Tibial nerve (tissue), 4 donors: ENCODE data around the gene CASP7. TPM values are rescaled to one million over a fixed set of nuclear protein-coding genes. Genes with fewer than 3 reads are reported as not detected.

Experiments
- DNase-seq, 2 donors: peaks; one replicate each; pipeline ENCODE4 v3.0.0-alpha.2; 2019; ENCODE audit warnings: low spot score in 2 of 2
- H3K27ac ChIP-seq, 4 donors: fragments of 200-600 bp; sonication (generic) in 3 of 4; one replicate each; pipeline ENCODE4 v1.5.1; 2017 to 2019; ENCODE audit warnings: mild to moderate bottlenecking in 1 of 4
- H3K27me3 ChIP-seq, 2 donors: fragments of 200-600 bp; sonication (generic) in 1 of 2; one replicate each; pipeline versions ENCODE4 v1.5.1 to v1.6.0; 2017 to 2019
- H3K36me3 ChIP-seq, 3 donors: fragments of 200-600 bp; sonication (generic); one replicate each; pipeline ENCODE4 v1.5.1; 2018 to 2019
- H3K4me1 ChIP-seq, 4 donors: fragments of 200-600 bp; sonication (generic) in 3 of 4; one replicate each; pipeline ENCODE4 v1.5.1; 2017 to 2019
- H3K4me3 ChIP-seq, 4 donors: fragments of 200-600 bp; sonication (generic) in 3 of 4; one replicate each; pipeline ENCODE4 v1.5.1; 2017 to 2019; ENCODE audit warnings: mild to moderate bottlenecking in 1 of 4, moderate library complexity in 1 of 4
- H3K9me3 ChIP-seq, 4 donors: fragments of 200-600 bp; sonication (generic) in 3 of 4; one replicate each; pipeline ENCODE4 v1.5.1; 2017 to 2019
- EP300 ChIP-seq, 2 donors: sonication (generic); formaldehyde crosslinking; IDR thresholded peaks; one replicate each; pipeline ENCODE4 v1.6.1; 2017; ENCODE audit warnings: antibody characterized with exemption in 2 of 2, mild to moderate bottlenecking in 1 of 2
- POLR2A ChIP-seq, 2 donors: fragments of 450-650 bp; IDR thresholded peaks; one replicate each; pipeline ENCODE4 v1.6.1; 2017; ENCODE audit warnings: antibody characterized with exemption in 2 of 2, mild to moderate bottlenecking in 2 of 2, moderate library complexity in 2 of 2
- WGBS, 2 donors: methylation state at CpG; one replicate each; pipeline ENCODE4 v1.1.5; 2018; 5-methylcytosine and 5-hydroxymethylcytosine counted together
- total RNA-seq, 4 donors: library from RNA; depleted of rRNA; stranded (reverse); fragments of >200 nt; gene quantifications; one replicate each; pipeline ENCODE4 v1.1.0, GENCODE V29; 2016
- TF ChIP-seq, protein P1 (sequence below), 5 experiments: fragments of 200-600 bp in 3 of 5; fragments of 450-650 bp in 2 of 5; sonication (generic) in 3 of 5; IDR thresholded peaks; one replicate each; pipeline ENCODE4 v1.5.1; 2016 to 2019; ENCODE audit warnings: antibody characterized with exemption in 5 of 5, mild to moderate bottlenecking in 3 of 5, moderate library complexity in 2 of 5

The CASP7 gene
- total RNA-seq, 4 donors from 2014 or later: 12.9 to 18.4 (median 16.8) TPM

DNA sequence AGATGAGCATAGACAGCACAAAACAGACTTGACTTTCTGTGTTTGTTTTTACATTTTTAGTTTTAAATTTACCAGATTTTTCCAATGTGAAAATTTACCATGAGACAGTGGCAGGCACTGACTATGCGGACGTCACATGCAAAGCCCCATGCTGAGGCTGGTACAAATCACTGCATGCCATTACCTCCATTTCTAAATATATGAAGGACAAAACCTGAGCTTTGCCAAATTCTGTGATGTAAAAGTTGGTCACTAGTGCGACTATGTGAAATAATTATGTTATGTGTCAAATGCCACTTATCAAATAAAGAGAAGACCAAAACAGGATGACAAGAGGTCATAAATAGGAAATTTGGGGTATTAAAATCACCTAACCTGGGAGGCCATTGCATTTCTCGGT lies 38.0 kb upstream of the CASP7 start:
- WGBS, 2 donors: 69 to 97% methylated on average over 4 of the region's 4 CpGs
- peaks cover 0 to 6% of the 10 kb centered on the region in 2 donors for H3K27me3 ChIP-seq
- H3K4me1 ChIP-seq: peaks cover 0 to 10% (median 2%) of the 10 kb centered on the region in 4 donors
- TF ChIP-seq EP300 (IDR thresholded peaks at IDR 0.05) (no peak), POLR2A (IDR thresholded peaks at IDR 0.05) (no peak)
- TF ChIP-seq, protein P1, sequence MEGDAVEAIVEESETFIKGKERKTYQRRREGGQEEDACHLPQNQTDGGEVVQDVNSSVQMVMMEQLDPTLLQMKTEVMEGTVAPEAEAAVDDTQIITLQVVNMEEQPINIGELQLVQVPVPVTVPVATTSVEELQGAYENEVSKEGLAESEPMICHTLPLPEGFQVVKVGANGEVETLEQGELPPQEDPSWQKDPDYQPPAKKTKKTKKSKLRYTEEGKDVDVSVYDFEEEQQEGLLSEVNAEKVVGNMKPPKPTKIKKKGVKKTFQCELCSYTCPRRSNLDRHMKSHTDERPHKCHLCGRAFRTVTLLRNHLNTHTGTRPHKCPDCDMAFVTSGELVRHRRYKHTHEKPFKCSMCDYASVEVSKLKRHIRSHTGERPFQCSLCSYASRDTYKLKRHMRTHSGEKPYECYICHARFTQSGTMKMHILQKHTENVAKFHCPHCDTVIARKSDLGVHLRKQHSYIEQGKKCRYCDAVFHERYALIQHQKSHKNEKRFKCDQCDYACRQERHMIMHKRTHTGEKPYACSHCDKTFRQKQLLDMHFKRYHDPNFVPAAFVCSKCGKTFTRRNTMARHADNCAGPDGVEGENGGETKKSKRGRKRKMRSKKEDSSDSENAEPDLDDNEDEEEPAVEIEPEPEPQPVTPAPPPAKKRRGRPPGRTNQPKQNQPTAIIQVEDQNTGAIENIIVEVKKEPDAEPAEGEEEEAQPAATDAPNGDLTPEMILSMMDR (IDR thresholded peaks at IDR 0.05): no peak
- H3K4me3 ChIP-seq: no peak overlapping the region
- no peaks in the 10 kb centered on the region for H3K36me3 ChIP-seq
- no peak overlapping the region for H3K27ac ChIP-seq
- no peaks in the 10 kb centered on the region for H3K9me3 ChIP-seq
- no peak for DNase-seq

DNA sequence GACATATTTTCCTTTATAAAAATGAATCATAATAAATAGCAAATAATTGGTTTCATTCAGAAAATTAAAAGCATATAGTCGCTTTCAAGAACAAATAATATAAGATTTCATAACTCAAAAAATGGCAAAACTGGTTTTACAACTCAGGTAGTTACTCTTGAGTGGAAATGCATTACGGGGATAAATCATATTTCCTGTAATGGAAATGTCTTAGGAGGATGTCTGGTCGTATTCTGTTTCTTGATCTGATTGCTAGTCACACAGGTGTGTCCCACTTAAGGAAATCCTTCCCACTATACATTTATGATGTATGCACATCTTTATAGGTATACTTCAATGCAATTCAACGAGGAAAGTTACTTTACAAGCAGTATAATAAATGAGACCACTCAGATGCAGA lies 36.5 kb upstream of the CASP7 start:
- Histone ChIP-seq H3K9me3 (no peaks in the 10 kb centered on the region), H3K4me1 (peaks cover 0 to 10% (median 2%) of the 10 kb centered on the region in 4 donors), H3K27me3 (peaks cover 0 to 6% of the 10 kb centered on the region in 2 donors), H3K4me3 (no peak overlapping the region), H3K36me3 (no peaks in the 10 kb centered on the region), H3K27ac (no peak overlapping the region)
- 88 to 92% methylated on average over 4 of the region's 4 CpGs for WGBS, 2 donors
- DNase-seq: no peak
- TF ChIP-seq POLR2A (IDR thresholded peaks at IDR 0.05) (no peak), EP300 (IDR thresholded peaks at IDR 0.05) (no peak)
- TF ChIP-seq, protein P1 (IDR thresholded peaks at IDR 0.05): no peak

DNA sequence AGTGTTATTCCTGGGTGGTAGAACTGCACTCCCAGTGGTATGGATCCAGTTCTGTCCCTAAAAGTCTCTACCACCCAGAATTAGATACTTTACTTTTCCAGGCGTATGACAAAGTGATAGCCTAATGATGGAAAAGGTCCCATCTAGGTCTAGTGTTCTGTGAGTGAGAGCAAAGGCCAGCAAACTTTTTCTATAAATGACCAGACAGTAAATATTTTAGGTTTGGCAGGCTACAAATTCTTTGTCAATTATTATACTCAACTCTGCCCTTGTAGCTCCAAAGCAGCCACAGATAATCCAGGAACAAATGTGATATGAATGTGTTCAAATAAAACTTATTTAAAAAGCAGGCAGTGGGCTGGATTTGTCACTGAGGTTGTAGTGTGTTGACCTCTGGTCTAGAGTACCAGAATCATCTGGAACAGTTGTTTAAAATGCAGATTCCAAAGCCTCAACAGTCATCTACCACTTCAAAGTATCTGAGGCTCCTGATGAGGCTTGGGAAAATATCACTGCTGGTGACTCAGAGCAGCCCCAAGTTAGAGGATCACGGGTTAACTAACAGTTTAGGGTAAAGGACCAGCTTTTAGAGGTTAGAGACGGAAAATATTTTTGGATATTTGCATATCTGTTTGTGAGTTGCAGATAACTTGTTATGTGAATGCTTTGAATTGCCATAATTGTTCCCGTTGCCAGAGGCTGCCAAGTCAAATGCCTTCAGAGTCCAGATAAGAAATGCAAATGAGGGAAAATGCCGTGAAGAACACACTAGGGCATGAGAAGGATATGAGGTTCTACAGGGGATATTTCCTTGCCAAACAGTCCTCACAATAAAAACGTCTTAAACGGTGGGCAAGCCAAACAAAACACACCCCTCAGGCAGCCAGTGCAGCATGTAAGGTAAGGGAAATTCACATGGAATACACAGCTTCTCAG lies 35.3 kb upstream of the CASP7 start:
- Histone ChIP-seq H3K27ac (no peak overlapping the region), H3K4me3 (no peak overlapping the region), H3K36me3 (no peaks in the 10 kb centered on the region), H3K9me3 (no peaks in the 10 kb centered on the region), H3K4me1 (peaks cover 0 to 10% (median 2%) of the 10 kb centered on the region in 4 donors), H3K27me3 (peaks cover 0 to 6% of the 10 kb centered on the region in 2 donors)
- TF ChIP-seq EP300 (IDR thresholded peaks at IDR 0.05) (no peak), POLR2A (IDR thresholded peaks at IDR 0.05) (no peak)
- TF ChIP-seq, protein P1 (IDR thresholded peaks at IDR 0.05): no peak
- WGBS, 2 donors: 16% methylated on average over 7 of the region's 7 CpGs
- no peak for DNase-seq

DNA sequence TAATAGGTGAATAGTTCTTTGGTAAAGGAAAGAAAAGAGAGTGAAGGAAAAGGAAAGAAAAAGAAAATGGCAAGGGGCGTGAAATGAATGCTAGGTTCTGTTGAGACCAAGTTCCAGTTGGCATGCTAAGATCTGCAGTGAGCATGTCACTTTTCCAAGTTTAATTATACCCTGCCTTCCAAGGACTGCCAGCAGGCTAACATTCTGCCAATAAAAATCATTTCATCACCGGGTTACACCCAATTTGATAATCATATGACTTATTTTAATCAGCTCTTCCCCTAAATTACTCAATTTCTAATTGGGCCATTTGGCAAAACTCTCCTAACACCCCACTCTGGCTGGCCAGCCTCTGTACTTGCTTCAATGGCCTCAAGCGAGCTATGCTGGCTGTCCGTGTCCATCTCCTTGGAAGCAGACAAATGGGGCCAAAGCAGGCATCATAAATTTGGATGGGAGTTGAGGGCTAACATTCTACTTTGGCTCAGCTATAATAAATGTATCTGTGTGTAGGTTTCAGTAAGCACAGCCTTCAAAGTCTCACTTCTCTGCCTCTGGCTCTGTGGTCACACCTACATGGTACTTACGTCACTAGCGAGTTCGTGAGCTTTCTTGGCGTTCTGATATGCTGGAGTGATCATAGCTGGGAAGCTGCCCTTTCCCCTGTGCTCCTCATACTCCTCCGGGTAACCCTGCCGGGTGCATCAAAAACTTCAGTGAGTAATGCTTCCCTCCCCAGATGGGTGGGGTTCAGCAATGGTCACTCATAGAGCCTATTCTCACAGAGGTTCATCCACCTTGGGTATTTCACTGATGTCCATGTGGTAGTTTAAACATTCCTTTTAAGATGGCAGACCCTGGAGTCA lies 33.1 kb upstream of the CASP7 start:
- Histone ChIP-seq H3K4me1 (peaks cover 0 to 10% (median 2%) of the 10 kb centered on the region in 4 donors), H3K4me3 (no peak overlapping the region), H3K27ac (no peak overlapping the region), H3K36me3 (no peaks in the 10 kb centered on the region), H3K27me3 (no peaks in the 10 kb centered on the region), H3K9me3 (no peaks in the 10 kb centered on the region)
- WGBS, 2 donors: 77 to 85% methylated on average over 10 of the region's 10 CpGs
- TF ChIP-seq, protein P1 (IDR thresholded peaks at IDR 0.05): no peak
- TF ChIP-seq EP300 (IDR thresholded peaks at IDR 0.05) (no peak), POLR2A (IDR thresholded peaks at IDR 0.05) (no peak)
- DNase-seq: no peak
